OCI-LY7 (cell line): Measurements from ENCODE around the gene FAXC. TPM values are rescaled to one million over a fixed set of nuclear protein-coding genes. Genes with fewer than 3 reads are reported as not detected.

Source experiments
- BruUV-seq: library from RNA; stranded (reverse); fragments of 400-500 nt; replicated peaks from 2 replicates; lab custom pipeline; 2021; lab: Mats Ljungman, UMichigan
- CTCF ChIA-PET: fragments of 300-600 bp; sonication (Branson Sonifier 250); formaldehyde crosslinking; loops from one replicate; lab custom pipeline; 2022; ENCODE audit warnings: antibody characterized with exemption; ENCODE audit not compliant: unreplicated experiment; lab: Charles Lee
- POLR2A ChIA-PET: fragments of 300-600 bp; sonication (Branson Sonifier 250); formaldehyde crosslinking; loops from one replicate; lab custom pipeline; 2022; ENCODE audit warnings: antibody characterized with exemption; lab: Charles Lee
- DNase-seq: peaks from one replicate; pipeline ENCODE4 v3.0.0-alpha.2; 2015; ENCODE audit warnings: low spot score
- H2AFZ ChIP-seq: fragments of 200-600 bp; sonication (generic), shearing (Covaris generic); 2 replicates; pipeline ENCODE4 v1.6.1; 2014; ENCODE audit warnings: mild to moderate bottlenecking, antibody characterized with exemption, low read length, moderate library complexity
- H3K27ac ChIP-seq: fragments of 200-600 bp; sonication (generic); 2 replicates; pipeline ENCODE4 v1.5.1; 2014; ENCODE audit warnings: mixed run types, low read depth, mild to moderate bottlenecking, moderate library complexity, low read length, inconsistent platforms; ENCODE audit not compliant: poor library complexity, severe bottlenecking
- H3K36me3 ChIP-seq: fragments of 200-600 bp; sonication (generic); 2 replicates; pipeline ENCODE4 v1.6.1; 2014; ENCODE audit warnings: mild to moderate bottlenecking, antibody characterized with exemption, low read length, moderate library complexity, mixed read lengths; ENCODE audit not compliant: insufficient read depth
- H3K4me1 ChIP-seq: fragments of 200-600 bp; sonication (generic); 2 replicates; pipeline ENCODE4 v1.5.1; 2014; ENCODE audit warnings: mild to moderate bottlenecking, low read length; ENCODE audit not compliant: insufficient read depth, poor library complexity, severe bottlenecking
- H3K4me2 ChIP-seq: fragments of 200-600 bp; sonication (generic); 2 replicates; pipeline ENCODE4 v1.6.1; 2014; ENCODE audit warnings: mild to moderate bottlenecking, low read length
- H3K4me3 ChIP-seq: fragments of 200-600 bp; sonication (generic); 2 replicates; pipeline ENCODE4 v1.5.1; 2014; ENCODE audit warnings: mild to moderate bottlenecking, low read depth, low read length; ENCODE audit not compliant: poor library complexity, severe bottlenecking
- H3K79me2 ChIP-seq: fragments of 200-600 bp; sonication (generic); 2 replicates; pipeline ENCODE4 v1.6.1; 2016; ENCODE audit warnings: low read depth, mild to moderate bottlenecking, low read length, moderate library complexity, mixed read lengths; ENCODE audit not compliant: insufficient read depth
- H3K9me2 ChIP-seq: fragments of 200-600 bp; sonication (generic); 2 replicates; pipeline ENCODE4 v1.6.1; 2016; ENCODE audit warnings: mild to moderate bottlenecking, low read length, mixed read lengths; ENCODE audit not compliant: insufficient read depth
- H3K9me3 ChIP-seq: fragments of 200-600 bp; sonication (generic); 2 replicates; pipeline ENCODE4 v1.6.1; 2014; ENCODE audit warnings: mild to moderate bottlenecking, mixed run types, low read length, mixed read lengths
- H4K20me1 ChIP-seq: fragments of 200-600 bp; sonication (generic); 2 replicates; pipeline ENCODE4 v1.6.1; 2014; ENCODE audit warnings: mild to moderate bottlenecking, antibody characterized with exemption, low read length, moderate library complexity, mixed read lengths; ENCODE audit not compliant: insufficient read depth
- EZH2phosphoT487 ChIP-seq: fragments of 200-600 bp; sonication (generic); IDR thresholded peaks from 2 replicates; pipeline ENCODE4 v1.6.1; 2018; ENCODE audit warnings: low read depth, borderline replicate concordance, mild to moderate bottlenecking, mixed run types, antibody characterized with exemption, low read length, moderate library complexity, mixed read lengths
- intact Hi-C: fragments of 100-400 bp; cut with micrococcal nuclease; formaldehyde crosslinking; loops from one replicate; pipeline ENCODE4 v1.10.0; 2022; ENCODE audit not compliant: unreplicated experiment
- total RNA-seq, 2 experiments: library from RNA; depleted of rRNA in 1 of 2; stranded (reverse); fragments of >200 nt in 1 of 2; shearing (Covaris generic) in 1 of 2; gene quantifications; 2 replicates each; pipeline ENCODE4 v1.2.3, GENCODE V29; 2014 to 2022
- TF ChIP-seq, protein P1 (sequence below): fragments of 200-600 bp; sonication (generic); conservative IDR thresholded peaks from 2 replicates; pipeline ENCODE4 v1.5.1; 2014; ENCODE audit warnings: mild to moderate bottlenecking, antibody characterized with exemption, low read length, moderate library complexity, mixed read lengths

FAXC gene
- total RNA-seq, 2 experiments from 2014 or later = not detected

DNA sequence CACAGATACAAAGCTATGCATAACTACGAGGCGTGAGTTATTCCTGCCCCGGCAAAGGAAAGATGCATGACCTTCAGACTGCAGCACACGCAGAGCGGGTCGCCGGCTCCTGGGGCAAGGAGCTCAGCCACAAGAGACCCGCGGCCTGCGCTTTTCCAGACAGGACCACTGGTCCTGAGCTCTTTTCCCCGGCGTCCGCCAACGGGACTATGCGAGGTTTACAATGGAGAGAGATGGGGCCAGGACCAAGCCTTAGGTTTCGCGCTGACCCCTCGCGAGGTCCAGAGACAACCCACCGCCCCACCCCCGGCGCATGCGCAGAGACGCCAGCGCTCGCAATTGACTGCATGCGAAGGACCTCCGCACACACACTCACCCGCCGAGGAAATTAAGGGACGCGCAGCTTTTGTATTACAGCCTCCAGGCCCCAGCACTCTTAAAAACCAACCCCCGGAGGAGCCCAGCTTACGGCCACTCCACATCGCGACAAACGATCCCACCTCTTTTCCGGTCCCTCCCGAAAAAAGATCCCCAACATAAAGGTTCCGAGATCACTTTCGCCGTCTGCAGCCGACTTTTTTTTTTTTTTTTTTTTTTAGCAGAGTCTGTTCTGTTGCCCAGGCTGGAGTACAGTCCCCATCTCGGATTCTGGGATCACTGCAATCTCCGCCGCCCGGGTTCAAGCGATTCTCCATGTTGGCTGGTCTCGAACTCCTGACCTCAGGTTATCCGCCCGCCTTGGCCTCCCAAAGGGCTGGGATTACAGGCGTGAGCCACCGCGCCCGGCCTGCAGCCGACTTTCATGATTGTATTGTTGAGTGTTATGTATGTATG, 44.4 kb upstream of the FAXC start, which contains the start of gene COQ3:
COQ3 (minus strand) TSS at position 498 of the 834 bp plus-strand sequence; CDS start at position 482, 16 bp downstream.
- H3K36me3 ChIP-seq = peaks cover 21% of the 10 kb centered on the region
- TF ChIP-seq, protein P1, sequence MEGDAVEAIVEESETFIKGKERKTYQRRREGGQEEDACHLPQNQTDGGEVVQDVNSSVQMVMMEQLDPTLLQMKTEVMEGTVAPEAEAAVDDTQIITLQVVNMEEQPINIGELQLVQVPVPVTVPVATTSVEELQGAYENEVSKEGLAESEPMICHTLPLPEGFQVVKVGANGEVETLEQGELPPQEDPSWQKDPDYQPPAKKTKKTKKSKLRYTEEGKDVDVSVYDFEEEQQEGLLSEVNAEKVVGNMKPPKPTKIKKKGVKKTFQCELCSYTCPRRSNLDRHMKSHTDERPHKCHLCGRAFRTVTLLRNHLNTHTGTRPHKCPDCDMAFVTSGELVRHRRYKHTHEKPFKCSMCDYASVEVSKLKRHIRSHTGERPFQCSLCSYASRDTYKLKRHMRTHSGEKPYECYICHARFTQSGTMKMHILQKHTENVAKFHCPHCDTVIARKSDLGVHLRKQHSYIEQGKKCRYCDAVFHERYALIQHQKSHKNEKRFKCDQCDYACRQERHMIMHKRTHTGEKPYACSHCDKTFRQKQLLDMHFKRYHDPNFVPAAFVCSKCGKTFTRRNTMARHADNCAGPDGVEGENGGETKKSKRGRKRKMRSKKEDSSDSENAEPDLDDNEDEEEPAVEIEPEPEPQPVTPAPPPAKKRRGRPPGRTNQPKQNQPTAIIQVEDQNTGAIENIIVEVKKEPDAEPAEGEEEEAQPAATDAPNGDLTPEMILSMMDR = no peak
- no peak for TF ChIP-seq EZH2phosphoT487
- H3K4me2 ChIP-seq = peak within 1 kb of the TSS; percentile 88
- H3K9me2 ChIP-seq = no peaks in the 10 kb centered on the region
- H4K20me1 ChIP-seq = no peaks in the 10 kb centered on the region
- BruUV-seq = TSS peak; percentile 51
- peaks cover 4% of the 10 kb centered on the region for H3K4me1 ChIP-seq
- peak within 1 kb of the TSS; percentile 74 for H3K4me3 ChIP-seq
- POLR2A ChIA-PET = interaction anchor here (0.5 to 1.8 kb wide), 19 partner anchors 8 to 311 kb away, joined by 3 to 23 read pairs (median 3); partner anchors contain the start of genes CCNC and PNISR
- intact Hi-C loops = no loop called here
- no peaks in the 10 kb centered on the region for H3K9me3 ChIP-seq
- DNase-seq = peak; percentile 74
- H3K79me2 ChIP-seq = peaks cover 13% of the 10 kb centered on the region; the same call in 1 of the 2 replicates
- CTCF ChIA-PET = interaction anchor here (0.6 kb wide), 1 partner anchor 67 kb away, joined by 3 read pairs; no protein-coding TSS in a partner anchor
- peak within 1 kb of the TSS; percentile 74 for H3K27ac ChIP-seq
- peak within 1 kb of the TSS; percentile 94 for H2AFZ ChIP-seq

DNA sequence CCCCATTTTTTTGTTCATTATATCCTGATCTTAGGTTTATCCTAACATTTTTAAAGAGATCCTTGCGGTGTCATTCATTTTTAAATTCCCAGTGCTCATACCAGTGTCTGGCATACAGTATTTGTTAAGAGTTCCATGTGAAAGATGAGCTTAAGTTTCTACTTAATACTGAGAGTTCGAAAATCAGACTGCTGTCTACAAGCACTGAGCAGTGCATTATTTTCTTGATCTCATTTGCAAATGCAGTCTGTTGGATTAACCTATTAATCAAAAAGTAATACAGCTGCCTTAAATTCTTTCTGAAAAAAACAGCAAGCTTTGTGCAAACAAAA, 43.9 kb upstream of the FAXC start:
- H3K79me2 ChIP-seq = peaks cover 13% of the 10 kb centered on the region; the same call in 1 of the 2 replicates
- H3K9me2 ChIP-seq = no peaks in the 10 kb centered on the region
- no TSS peak for BruUV-seq
- TF ChIP-seq, protein P1 = no peak
- no peak for TF ChIP-seq EZH2phosphoT487
- DNase-seq = no peak
- ChIA-PET CTCF (interaction anchor here (0.6 kb wide), 1 partner anchor 67 kb away, joined by 3 read pairs; no protein-coding TSS in a partner anchor), POLR2A (interaction anchor here (0.5 to 1.8 kb wide), 16 partner anchors 9 to 311 kb away, joined by 3 to 23 read pairs (median 3); partner anchors contain the start of genes CCNC and PNISR)
- intact Hi-C loops = no loop called here
- H2AFZ ChIP-seq = peak overlapping the region; percentile 94
- peak overlapping the region; percentile 88 for H3K4me2 ChIP-seq
- H3K27ac ChIP-seq = peak overlapping the region; percentile 74
- H3K4me3 ChIP-seq = peak overlapping the region; percentile 74
- no peaks in the 10 kb centered on the region for H4K20me1 ChIP-seq
- H3K36me3 ChIP-seq = peaks cover 15% of the 10 kb centered on the region
- H3K9me3 ChIP-seq = no peaks in the 10 kb centered on the region
- H3K4me1 ChIP-seq = peaks cover 4% of the 10 kb centered on the region
